Stimulated activated CD8-positive, alpha-beta memory T cell treated with anti-CD3 and anti-CD28 coated beads, Interleukin-12 subunit alpha, Interleukin-12 subunit beta, amount 100 ng/mL, for 1 hour (primary cell): ENCODE data around the gene KIZ.
"Not testable (repeated sequence)": the region's sequence is repeated elsewhere in the genome, so short reads cannot be mapped to it uniquely, and the experiment has no call there.

Experiments
- DNase-seq: peaks from one replicate; pipeline ENCODE4 v3.0.0-alpha.2; 2020; ENCODE audit warnings: low read depth

Gene KIZ

GRCh38 chr20:21230220-21230619 is 104.3 kb downstream of the KIZ start:
- no peak for DNase-seq

GRCh38 chr20:21230686-21231085 is 104.8 kb downstream of the KIZ start:
- no peak for DNase-seq

DNA sequence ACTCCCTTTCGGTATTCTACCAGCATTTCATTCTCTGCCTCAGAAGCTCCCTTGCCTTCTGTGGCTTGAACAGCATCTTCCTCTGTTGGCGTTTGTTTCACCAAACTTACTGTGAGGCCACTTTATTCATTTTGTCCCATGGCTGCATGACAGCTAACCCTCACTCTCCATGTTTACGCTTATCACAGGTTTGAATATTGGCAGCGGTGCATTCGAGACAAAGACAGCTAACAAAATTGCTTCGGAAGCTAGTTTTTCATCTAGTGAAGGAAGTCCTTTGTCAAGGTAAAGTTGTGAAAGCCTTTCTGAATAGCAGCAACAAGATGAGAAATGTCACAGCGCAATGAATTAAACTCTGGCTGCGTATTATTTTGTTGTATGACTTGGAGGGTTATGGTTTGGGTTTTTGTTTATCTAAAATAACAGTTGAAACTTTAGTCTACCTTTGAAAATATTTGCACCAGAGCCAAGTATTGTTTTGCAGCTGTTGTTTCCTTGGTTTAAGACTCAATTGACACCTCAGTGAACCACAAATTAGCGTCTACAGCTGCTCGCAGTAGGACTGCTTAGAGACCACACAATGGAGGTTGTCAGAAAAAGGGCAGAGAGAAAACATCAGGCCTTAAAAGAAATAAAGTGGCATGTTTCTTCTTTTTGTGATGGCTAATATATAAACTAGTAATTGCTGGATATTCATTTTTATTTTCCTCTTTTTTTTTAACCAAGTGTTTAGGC is 106.8 kb downstream of the KIZ start:
- DNase-seq, result no peak

GRCh38 chr20:21234324-21234723 is 108.4 kb downstream of the KIZ start:
- no peak for DNase-seq

- no peak for DNase-seq
Measured at GRCh38 chr20:21234806-21235483, 109.1 kb downstream of the KIZ start.

- peak; percentile 53 for DNase-seq
Measured at GRCh38 chr20:21235484-21236445, 109.9 kb downstream of the KIZ start.

GRCh38 chr20:21237956-21238799 is 112.3 kb downstream of the KIZ start:
- DNase-seq, result no peak

- DNase-seq, result no peak
Measured at GRCh38 chr20:21238818-21239536, 113.1 kb downstream of the KIZ start.

GRCh38 chr20:21240394-21240793 is 114.5 kb downstream of the KIZ start:
- no peak for DNase-seq

- DNase-seq, result no peak
Measured at GRCh38 chr20:21241406-21241805, 115.5 kb downstream of the KIZ start.

- no peak for DNase-seq
Measured at GRCh38 chr20:21243811-21244210, 117.9 kb downstream of the KIZ start.

GRCh38 chr20:21244808-21245207 is 118.9 kb downstream of the KIZ start:
- DNase-seq, result no peak

GRCh38 chr20:21246161-21246560 is 120.3 kb downstream of the KIZ start:
- DNase-seq, result no peak

DNA sequence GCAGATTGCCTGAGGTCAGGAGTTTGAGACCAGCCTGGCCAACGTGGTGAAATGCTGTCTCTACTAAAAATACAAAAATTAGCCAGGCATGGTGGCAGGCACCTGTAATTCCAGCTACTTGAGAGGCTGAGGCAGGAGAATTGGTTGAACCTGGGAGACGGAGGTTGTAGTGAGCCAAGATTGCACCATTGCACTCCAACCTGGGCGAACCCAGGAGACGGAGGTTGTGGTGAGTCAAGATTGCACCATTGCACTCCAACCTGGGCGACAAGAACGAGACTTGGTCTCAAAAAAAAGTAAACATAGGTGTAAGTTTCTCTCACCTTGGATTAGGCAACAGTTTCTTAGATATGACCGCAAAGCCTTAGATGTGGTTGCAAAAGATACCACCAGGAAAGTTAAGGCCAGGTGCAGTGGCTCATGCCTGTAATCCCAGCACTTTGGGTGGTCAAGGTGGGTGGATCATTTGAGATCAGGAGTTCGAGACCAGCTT is 121.8 kb downstream of the KIZ start:
- not testable (repeated sequence) for DNase-seq

- DNase-seq, result no peak
Measured at GRCh38 chr20:21251278-21251677, 125.4 kb downstream of the KIZ start.

GRCh38 chr20:21257192-21257591 is 131.3 kb downstream of the KIZ start:
- no peak for DNase-seq

DNA sequence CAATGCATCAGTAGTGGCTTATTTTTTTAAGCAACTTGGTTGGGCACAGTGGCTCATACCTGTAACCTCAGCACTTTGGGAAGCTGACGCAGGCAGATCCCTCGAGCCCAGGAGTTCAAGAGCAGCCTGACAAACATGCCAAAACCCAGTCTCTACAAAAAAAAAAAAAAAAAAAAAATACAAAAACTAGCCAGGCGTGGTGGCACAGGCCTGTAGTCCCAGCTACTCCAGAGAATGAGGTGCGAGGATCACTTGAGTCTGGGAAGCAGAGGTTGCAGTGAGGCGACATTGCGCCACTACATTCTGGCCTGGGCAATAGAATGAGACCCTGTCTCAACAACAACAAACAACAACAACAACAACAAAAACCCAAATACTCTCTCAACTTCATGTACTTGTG is 132.5 kb downstream of the KIZ start:
- no peak for DNase-seq

- DNase-seq, result no peak
Measured at GRCh38 chr20:21259346-21259745, 133.5 kb downstream of the KIZ start.

- DNase-seq, result no peak
Measured at GRCh38 chr20:21262812-21263211, 136.9 kb downstream of the KIZ start.

- no peak for DNase-seq
Measured at GRCh38 chr20:21265261-21266190, 139.6 kb downstream of the KIZ start.
